NCI-H526 (cell line): Measurements from ENCODE around the gene TRAF3.

ENCODE experiments used
- DNase-seq, 2 experiments: peaks; one replicate each; lab custom pipeline; 2025; lab: John Stamatoyannopoulos, UW

TRAF3 gene

DNA sequence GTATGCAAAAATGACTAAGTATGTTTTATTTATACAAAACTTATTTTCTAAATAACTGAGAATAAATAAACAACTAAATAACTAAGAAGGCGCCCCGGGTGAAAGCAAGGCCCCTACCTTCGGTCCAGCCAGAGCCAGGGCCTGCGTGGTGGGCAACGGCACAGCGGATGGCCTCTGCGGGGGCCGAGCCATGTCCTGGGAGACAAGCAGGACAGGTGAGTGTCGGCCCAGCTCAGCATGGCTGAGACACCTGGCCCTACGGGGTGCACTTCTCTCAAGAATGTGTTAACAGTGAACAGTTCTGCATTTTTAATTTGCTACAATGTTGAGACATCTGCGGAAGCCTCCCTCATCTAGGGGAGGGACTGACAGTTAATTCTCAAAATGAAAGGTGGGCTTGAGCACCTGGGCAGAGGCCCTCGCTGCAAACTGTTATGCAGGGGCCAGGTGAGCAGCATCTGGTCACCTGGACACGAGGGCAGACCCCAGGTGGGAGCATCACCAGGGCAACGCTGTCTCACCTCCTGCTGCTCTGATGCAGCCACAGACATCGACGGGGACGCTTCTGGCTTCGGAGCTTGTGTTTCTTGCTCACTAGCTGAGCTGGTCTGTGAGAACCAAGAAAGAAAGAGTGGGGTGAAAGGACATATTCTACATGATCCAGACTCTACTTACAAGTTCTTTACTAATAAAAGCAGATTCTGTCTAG is 177.0 kb downstream of the TRAF3 start:
- DNase-seq, result no peak

DNA sequence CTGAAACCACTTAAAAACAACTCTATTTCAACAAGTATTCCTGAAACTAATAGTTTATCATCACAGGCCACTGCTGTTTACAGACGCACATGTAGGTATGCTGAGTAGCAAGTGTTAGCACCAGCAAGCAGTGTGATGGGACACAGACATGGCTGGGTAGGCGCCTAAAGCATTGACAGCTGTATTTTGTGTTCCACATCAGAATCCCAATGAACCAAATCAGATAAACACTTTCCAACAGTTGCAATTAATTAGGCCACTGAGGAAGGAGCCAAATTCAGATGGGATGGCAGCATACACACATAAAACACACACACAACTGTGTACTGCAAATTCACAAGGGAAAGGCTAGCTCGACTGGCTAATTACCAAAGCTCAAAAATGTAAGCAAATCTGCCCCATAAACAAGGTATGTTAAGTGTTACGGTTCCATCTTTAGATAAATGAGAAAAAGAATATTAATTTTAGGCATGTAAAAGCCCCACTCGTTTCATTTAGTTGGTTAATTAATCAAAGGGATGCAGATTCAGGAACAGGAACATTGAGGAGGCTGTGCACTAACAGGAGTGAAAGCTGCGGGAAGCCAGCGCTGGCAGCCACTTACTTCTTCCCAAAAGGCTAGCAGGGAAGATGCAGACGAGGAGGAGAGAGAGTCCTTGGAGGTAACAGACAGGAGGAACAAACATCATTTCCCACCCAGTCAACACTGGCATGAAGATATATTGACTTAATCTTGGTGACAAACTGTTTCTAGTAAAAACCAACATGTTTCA is 178.6 kb downstream of the TRAF3 start:
- no peak for DNase-seq

DNA sequence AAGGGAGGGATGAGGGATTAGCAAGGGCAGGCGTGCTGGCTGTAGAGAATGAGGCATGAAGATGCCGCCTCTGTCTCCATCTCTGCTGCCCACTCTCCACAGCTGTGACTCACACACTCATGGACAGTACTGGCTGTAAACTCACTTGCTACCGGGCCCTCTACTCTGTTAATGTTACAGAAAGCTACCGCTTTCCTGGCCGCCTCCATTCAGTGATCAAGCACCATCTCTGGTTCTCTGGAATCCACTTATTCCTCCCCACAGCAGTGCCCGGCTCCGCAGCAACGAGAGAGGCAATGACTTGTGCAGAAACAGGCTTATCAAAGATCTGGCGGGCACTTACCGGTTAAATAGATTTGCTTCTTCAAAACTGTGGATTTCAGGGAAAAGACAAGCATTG is 180.0 kb downstream of the TRAF3 start:
- no peak for DNase-seq

GRCh38 chr14:102958461-102958860 is 181.2 kb downstream of the TRAF3 start:
- DNase-seq, result no peak
